HG02623 (cell line): Measurements from ENCODE around the gene LPIN1.

Experiments used
- ATAC-seq: cut with Tn5 transposase; IDR thresholded peaks from one replicate; pipeline ENCODE4 v1.9.1; 2021; ENCODE audit warnings: moderate library complexity; ENCODE audit not compliant: unreplicated experiment

Gene LPIN1

GRCh38 chr2:11861044-11861443, 114.6 kb downstream of the LPIN1 start:
- no peak for ATAC-seq

DNA sequence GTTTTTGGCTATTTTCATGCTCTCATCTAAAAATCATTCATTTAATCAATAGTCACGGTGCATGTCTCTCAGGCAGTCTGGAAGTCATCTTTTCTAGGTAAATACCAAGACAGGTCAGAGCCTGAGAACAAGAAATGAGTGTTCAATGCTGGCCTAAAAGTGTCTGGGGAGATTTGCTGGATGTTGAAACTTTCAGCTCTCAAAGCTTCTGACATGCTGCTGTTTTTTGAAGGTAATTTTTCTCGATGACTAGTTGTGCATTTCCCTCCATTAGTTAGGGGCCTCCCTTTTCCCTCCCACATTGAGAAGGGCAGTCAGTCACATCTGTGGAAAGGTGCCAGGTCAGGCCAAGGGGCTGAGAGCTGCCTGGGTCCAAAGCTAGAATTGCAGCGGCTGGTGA, 115.6 kb downstream of the LPIN1 start:
- ATAC-seq = no peak

DNA sequence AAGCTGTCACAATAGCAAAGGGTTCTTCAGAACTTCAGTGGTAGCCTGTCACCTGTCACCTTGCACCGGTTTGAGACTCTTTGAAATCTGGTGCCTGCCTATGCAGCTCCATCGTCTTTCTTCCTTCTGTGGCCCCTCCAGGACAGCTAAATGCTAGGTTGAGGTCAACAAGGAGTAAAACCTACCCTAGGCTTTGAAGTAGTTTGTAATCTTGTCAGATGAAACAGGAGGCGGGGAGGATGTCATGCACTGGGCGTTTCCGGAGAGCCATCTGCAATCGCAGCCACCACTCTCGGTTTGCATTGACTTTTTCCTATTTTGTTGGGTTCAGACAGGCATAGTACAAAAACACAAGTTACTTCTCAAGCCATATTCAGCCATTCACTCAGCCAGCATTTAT, 116.7 kb downstream of the LPIN1 start:
- ATAC-seq = no peak

- peak; percentile 44 for ATAC-seq
Observed at GRCh38 chr2:11863513-11864328, 117.3 kb downstream of the LPIN1 start.

GRCh38 chr2:11864724-11865123, 118.3 kb downstream of the LPIN1 start:
- no peak for ATAC-seq

DNA sequence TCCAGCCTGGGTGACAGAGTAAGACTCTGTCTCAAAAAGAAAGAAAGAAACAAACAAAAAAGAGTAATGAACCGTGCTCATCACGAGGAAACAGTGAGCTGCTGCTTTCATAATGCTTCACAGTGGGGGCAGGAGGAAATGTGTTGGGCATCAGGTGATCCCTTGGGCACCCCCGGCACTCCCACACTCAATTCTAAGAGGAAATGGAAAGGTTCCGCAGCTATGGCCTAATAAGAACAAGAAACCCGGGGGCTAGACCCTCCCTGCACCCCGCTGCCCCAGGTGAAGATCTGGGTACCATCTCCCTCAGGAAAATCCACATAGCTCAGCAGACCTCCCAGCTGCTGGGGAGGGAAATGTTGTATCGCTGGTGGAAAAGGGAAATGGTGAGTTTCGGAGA, 118.9 kb downstream of the LPIN1 start:
- no peak for ATAC-seq

- no peak for ATAC-seq
Observed at GRCh38 chr2:11865805-11866204, 119.4 kb downstream of the LPIN1 start.

- peak; percentile 20 for ATAC-seq
Observed at GRCh38 chr2:11866358-11867335, 120.2 kb downstream of the LPIN1 start.

DNA sequence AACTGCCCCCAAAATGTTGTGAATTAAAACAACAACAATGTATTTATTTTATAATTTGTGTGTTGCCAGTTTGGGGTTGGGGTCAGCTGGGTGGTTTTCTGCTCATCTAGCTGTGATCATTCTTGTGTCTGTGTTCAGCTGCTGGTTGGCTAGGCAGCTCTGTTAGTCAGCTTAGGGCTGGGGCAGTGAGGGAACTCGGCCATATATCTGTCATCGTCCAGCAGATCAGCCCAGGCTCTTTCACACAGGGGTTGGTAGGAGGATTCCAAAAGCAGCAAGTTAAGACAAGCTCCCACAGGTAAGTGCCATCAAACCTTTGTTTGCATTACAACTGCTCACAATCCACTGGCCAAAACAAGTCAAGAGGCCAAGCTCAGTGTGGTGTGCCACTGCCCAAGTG, 121.5 kb downstream of the LPIN1 start:
- no peak for ATAC-seq

DNA sequence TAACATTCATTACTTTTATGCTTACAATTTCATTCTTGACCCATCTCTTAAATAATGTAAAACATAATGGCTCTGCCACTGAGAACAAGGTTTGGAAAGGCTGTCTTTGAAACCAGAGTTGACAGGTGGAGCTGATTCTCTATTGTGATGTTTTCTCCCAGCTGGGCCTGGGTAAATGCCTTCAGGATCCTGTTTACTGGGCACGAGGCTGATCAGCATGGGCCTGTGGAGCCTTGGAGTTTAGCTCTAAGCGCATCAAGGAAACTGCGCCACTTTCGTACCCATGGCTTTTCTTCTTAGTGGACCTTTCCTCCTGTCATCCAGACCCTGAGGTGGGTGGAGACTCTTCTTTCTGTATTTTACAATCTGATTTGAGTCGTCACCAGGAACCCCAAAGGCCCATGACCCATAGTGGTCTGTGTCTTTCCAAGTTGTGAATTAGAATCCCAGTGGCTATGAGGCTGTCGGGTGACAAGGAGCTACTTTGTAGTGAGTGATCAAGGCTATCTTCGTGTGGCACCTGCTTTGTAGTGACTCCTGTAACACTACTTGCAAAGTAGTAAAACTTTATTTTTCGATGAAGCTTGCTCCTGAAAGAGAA, 123.1 kb downstream of the LPIN1 start:
- no peak for ATAC-seq

DNA sequence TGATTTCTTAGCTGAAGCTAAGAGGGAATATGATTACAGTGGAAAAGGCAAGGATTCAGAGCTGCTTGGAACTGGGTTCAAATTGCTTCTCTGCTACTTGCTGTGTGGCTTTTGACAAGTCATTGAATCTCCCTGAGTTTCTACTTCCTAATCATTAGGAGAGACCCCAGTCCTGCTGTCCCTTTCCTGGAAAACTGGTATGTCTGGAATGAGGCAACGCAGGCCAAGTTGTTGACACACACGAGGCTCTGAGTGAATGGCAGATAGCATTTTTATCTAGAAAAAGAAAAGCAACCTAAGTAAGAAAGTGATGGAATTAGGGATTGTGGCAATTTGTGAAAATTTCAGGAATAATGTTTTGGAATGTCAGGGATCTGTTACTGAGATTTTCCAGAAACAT, 123.6 kb downstream of the LPIN1 start:
- ATAC-seq = no peak

GRCh38 chr2:11870584-11870983, 124.2 kb downstream of the LPIN1 start:
- ATAC-seq = no peak

DNA sequence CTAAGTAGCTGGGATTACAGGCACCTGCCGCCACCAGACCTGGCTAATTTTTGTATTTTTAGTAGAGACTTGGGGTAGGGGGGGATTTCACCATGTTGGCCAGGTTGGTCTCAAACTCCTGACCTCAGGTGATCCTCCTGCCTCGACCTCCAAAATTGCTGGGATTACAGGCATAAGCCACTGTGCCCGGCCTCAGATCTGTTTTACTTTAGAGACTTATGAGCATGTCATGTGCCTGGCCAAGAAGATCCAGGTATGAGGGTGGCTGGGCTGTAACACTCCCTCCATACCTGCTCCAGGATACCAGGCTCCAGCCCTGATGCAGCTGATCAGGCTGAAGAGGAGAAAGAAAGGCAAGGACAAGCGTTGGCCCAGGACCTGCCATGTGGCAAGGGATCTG, 125.0 kb downstream of the LPIN1 start:
- no peak for ATAC-seq

DNA sequence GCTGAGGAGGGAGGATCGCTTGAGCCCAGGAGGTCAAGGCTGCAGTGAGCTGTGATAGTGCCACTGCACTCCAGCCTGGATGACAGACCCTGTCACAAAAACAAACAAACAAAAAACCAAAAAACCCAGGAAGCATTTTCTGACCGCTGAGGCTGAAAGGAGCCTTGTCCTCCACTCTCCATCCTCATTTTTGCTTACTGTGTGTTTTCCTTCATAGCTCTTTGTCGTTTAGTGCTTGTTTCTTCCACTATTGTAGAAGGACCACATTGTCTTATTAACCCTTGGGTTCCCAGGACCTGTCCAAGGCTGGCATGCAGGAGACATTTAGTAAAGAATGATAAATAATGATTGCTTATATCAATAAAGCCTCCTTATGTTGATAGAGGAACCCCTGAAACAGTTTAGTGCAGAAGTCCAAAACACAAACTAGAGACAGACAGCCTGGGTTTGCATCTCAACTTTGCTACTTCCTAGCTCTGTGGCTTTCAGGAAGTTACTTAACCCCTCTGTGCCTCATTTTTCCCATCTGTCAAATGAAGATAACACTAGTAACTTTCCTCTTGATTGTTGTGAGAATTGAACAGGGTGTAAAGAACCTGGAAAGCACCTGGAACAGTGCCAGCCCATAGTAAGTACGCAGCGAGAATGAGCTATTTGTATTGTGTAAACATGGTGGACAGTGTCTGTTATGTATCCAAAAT, 126.0 kb downstream of the LPIN1 start:
- ATAC-seq = no peak

DNA sequence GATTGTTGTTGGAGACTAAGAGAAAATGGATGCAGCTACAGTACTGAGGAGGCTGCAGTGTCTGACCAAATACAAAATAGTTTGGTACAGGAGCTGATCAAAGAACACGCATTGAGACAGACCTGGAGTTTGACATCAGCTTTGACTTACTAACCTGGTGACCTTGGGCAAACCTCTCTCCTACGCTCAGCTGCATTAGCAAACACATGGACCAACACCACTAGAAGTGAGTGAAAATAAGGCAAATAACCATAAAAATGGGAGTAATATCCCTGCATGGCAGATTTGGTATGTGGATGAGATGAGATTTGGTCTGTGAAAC, 126.5 kb downstream of the LPIN1 start:
- ATAC-seq = no peak

GRCh38 chr2:11873356-11874154, 127.1 kb downstream of the LPIN1 start:
- no peak for ATAC-seq

- ATAC-seq = no peak
Observed at GRCh38 chr2:11874861-11875260, 128.4 kb downstream of the LPIN1 start.

DNA sequence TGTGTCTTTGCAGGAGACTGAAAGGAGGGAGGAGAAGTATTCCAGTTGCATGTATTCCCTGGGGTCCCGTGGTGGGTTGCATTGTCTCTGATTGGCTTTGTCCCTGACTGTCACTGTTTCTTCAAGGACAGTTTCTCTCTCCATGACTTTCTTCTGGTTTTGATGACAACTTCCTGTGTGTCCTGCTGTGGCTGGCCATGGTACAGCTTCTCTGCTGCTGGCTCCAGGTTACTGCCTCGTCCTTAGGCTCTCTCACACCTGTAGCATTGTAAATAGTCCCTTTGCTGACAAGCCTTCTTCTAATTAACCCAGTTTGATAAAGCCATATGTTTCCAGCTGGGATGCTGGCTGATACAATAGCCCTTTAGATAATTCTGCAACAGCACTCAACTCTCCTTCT, 129.0 kb downstream of the LPIN1 start:
- no peak for ATAC-seq

DNA sequence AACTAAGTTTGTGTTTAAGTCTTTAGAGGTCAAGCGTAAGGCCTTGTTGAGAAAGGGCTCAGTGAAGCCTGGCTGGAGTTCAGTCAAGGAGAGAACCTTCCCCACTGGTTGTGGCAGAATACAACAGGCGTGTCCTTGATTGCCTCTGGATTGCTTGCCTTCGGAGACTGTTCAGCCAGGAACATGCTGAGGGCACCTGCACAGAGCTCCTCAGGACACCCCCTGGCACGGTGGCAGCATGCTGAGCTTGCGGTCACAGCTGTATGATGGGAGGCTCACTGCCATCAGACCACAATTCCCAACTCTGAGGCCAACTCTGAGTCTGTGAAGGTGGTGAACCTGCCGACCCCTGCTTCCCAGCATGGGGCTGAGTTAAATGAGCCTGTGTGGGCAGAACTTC, 130.0 kb downstream of the LPIN1 start:
- no peak for ATAC-seq

DNA sequence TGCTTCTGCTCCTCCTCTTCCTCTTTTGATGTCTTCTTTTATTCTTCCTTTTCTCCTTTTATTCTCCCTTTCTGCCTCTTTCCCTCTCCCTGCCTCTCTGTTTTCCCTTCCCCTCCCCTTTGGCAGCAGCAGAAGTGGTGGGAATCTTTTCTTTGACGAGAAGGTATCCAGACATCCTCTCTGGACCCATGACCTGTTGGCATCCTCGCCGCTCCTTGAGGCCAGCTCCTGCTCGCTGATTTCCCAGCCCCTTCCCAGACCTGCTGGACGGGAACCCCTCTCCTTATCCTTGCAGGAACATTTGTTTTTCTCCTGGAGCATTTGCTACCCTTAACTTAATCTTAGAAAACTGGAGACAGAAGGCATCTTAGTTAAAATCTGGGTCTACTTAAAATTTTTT, 130.5 kb downstream of the LPIN1 start:
- no peak for ATAC-seq
